Measurements from ENCODE around the gene NTN1.
"Not testable (repeated sequence)": the region's sequence is repeated elsewhere in the genome, so short reads cannot be mapped to it uniquely, and the experiment has no call there.

NTN1 gene

GRCh38 chr17:9021158-9021991 is at the start of gene NTN1:
TSS of gene NTN1 (plus strand) at chr17:9021510. CDS start at chr17:9022374, 864 bp downstream.
- no peak for DNase-seq

- DNase-seq, result no peak
These were observed 46.1 kb upstream of the NTN1 start for GRCh38 chr17:8975091-8975725.

GRCh38 chr17:8976638-8977037 is 44.7 kb upstream of the NTN1 start:
- DNase-seq, result no peak

GRCh38 chr17:8979715-8980114 is 41.6 kb upstream of the NTN1 start:
- no peak for DNase-seq

GRCh38 chr17:8981443-8981842 is 39.9 kb upstream of the NTN1 start:
- no peak for DNase-seq

- DNase-seq, result not testable (repeated sequence)
These were observed 37.1 kb upstream of the NTN1 start for GRCh38 chr17:8984225-8984624.

GRCh38 chr17:8985054-8985701 is 36.1 kb upstream of the NTN1 start:
- no peak for DNase-seq

- no peak for DNase-seq
These were observed 35.0 kb upstream of the NTN1 start for GRCh38 chr17:8986295-8986694.

GRCh38 chr17:8988263-8988935 is 32.9 kb upstream of the NTN1 start:
- DNase-seq, result not testable (repeated sequence)

- peak; percentile 2 for DNase-seq
These were observed 29.6 kb upstream of the NTN1 start for GRCh38 chr17:8991514-8992285.

- no peak for DNase-seq
These were observed 27.0 kb upstream of the NTN1 start for GRCh38 chr17:8994319-8994718.

- DNase-seq, result no peak
These were observed 25.6 kb upstream of the NTN1 start for GRCh38 chr17:8995711-8996110.

GRCh38 chr17:8997994-8998628 is 23.2 kb upstream of the NTN1 start:
- no peak for DNase-seq

- DNase-seq, result no peak
These were observed 19.8 kb upstream of the NTN1 start for GRCh38 chr17:9001559-9001958.

GRCh38 chr17:9002227-9002605 is 19.1 kb upstream of the NTN1 start:
- DNase-seq, result no peak

GRCh38 chr17:9002606-9003354 is 18.5 kb upstream of the NTN1 start:
- no peak for DNase-seq

- no peak for DNase-seq
These were observed 17.8 kb upstream of the NTN1 start for GRCh38 chr17:9003355-9004131.

- no peak for DNase-seq
These were observed 17.0 kb upstream of the NTN1 start for GRCh38 chr17:9004132-9004960.

GRCh38 chr17:9004961-9005285 is 16.4 kb upstream of the NTN1 start:
- no peak for DNase-seq

Measured in NCI-H2107 (cell line).